ENCODE measurements around the gene DDRGK1.

GRCh38 chr20:3226093-3226492, 21.6 kb upstream of the DDRGK1 start:
- TF ChIP-seq CTCF (IDR thresholded peaks at IDR 0.05) (no peak), POLR2A (IDR thresholded peaks at IDR 0.05) (no peak)

All from uterus (tissue), 2 donors.